ENCODE measurements around the gene MCM5.

DNA sequence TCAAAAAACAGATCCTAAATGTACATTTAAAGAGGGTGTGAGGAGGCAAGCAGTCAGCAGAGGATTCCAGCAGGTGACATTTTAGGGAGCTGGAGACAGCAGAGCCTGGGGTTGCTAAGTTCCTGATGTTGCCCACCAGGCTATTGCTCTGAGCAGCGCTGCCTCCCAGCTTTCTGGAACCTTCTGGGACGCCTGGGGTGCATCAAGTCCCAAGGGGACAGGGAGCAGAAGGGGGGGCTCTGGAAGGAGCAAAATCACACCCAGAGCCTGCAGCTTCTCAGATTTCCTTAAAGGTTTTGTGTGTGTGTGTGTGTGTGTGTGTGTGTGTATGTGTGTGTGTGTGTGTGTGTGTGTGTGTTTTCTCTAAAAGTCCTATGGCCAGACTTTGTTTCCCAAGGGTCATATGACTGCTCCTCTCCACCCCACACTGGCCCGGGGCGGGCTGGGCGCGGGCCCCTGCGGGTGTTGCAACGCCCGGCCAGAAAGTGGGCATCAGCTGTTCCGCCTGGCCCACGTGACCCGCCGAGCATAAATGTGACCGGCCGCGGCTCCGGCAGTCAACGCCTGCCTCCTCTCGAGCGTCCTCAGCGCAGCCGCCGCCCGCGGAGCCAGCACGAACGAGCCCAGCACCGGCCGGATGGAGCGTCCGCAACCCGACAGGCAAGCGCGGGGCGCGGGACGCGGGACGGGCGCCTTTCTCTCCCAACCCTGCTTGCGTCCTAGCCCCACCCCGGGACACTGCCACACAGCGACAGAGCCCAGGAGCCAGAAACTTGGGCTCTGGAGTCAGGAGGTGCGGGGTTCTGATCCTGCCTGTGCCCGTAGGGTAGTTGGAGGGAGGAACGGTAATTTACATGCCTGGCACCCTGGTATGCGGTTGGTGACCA, 19.2 kb upstream of the MCM5 start, which contains the start of gene HMOX1:
- no peak for TF ChIP-seq GATA3 (IDR thresholded peaks at IDR 0.05; ENCODE audit: low read depth, low read length)
- no peak for TF ChIP-seq GATA2 (IDR thresholded peaks at IDR 0.05; ENCODE audit: low read depth, low read length)

All from SH-SY5Y (cell line).